Smooth muscle cell (in vitro differentiated cells): ENCODE measurements around the gene EEF1AKMT3. TPM values are rescaled to one million over a fixed set of nuclear protein-coding genes. Genes with fewer than 3 reads are reported as not detected.

ENCODE experiments used
- DNase-seq: peaks from one replicate; lab custom pipeline; 2025; ENCODE audit not compliant: unreplicated experiment; lab: John Stamatoyannopoulos, UW
- H2AFZ ChIP-seq: fragments of 200-600 bp; sonication (generic); 2 replicates; pipeline ENCODE4 v1.6.0; 2016; ENCODE audit warnings: antibody characterized with exemption, low read depth, mild to moderate bottlenecking
- H3F3A ChIP-seq: fragments of 200-600 bp; sonication (generic); 2 replicates; pipeline ENCODE4 v1.6.0; 2017; ENCODE audit warnings: antibody characterized with exemption, low read depth
- H3K27ac ChIP-seq: fragments of 200-600 bp; sonication (generic); 2 replicates; pipeline ENCODE4 v1.5.1; 2016; ENCODE audit warnings: low read depth, mild to moderate bottlenecking
- H3K27me3 ChIP-seq: fragments of 200-600 bp; sonication (generic); 2 replicates; pipeline ENCODE4 v1.6.1; 2016; ENCODE audit warnings: low read depth, mild to moderate bottlenecking
- H3K36me3 ChIP-seq: fragments of 200-600 bp; sonication (generic); 2 replicates; pipeline ENCODE4 v1.5.1; 2016; ENCODE audit warnings: low read depth
- H3K4me1 ChIP-seq: fragments of 200-600 bp; sonication (generic); 2 replicates; pipeline ENCODE4 v1.5.1; 2016; ENCODE audit warnings: low read depth
- H3K4me2 ChIP-seq: fragments of 200-600 bp; sonication (generic); 2 replicates; pipeline ENCODE4 v1.6.0; 2016; ENCODE audit warnings: mild to moderate bottlenecking
- H3K4me3 ChIP-seq: fragments of 200-600 bp; sonication (generic); 2 replicates; pipeline ENCODE4 v1.5.1; 2016; ENCODE audit warnings: mild to moderate bottlenecking
- H3K79me2 ChIP-seq: fragments of 200-600 bp; sonication (generic); 2 replicates; pipeline ENCODE4 v1.6.0; 2016; ENCODE audit warnings: low read depth, mild to moderate bottlenecking
- H3K9ac ChIP-seq: fragments of 200-600 bp; sonication (generic); 2 replicates; pipeline ENCODE4 v1.6.0; 2016; ENCODE audit warnings: low read depth
- H3K9me3 ChIP-seq: fragments of 200-600 bp; sonication (generic); replicated peaks from 2 replicates; pipeline ENCODE4 v1.5.1; 2016; ENCODE audit warnings: low read depth
- H4K20me1 ChIP-seq: fragments of 200-600 bp; sonication (generic); 2 replicates; pipeline ENCODE4 v1.6.0; 2016; ENCODE audit warnings: low read depth
- CTCF ChIP-seq: fragments of 200-600 bp; sonication (generic); IDR thresholded peaks from 2 replicates; pipeline ENCODE4 v1.5.1; 2017; ENCODE audit warnings: borderline replicate concordance, mild to moderate bottlenecking, antibody characterized with exemption; ENCODE audit not compliant: insufficient read depth, poor library complexity, severe bottlenecking
- WGBS: methylation state at CpG from one replicate; pipeline ENCODE4 v1.1.7; 2016; ENCODE audit warnings: low lambda C conversion rate; 5-methylcytosine and 5-hydroxymethylcytosine counted together
- polyA plus RNA-seq: library from polyadenylated mRNA; unstranded; fragments of >200 nt; fragmentation: Nextera tagmentation; extraction: Ambion mirVana; gene quantifications from 2 replicates; pipeline ENCODE4 v1.2.1, GENCODE V29; 2016
- total RNA-seq: library from RNA; depleted of rRNA; stranded (reverse); fragments of >200 nt; gene quantifications from 2 replicates; pipeline ENCODE4 v1.2.3, GENCODE V29; 2014

Gene EEF1AKMT3
- total and polyA plus RNA-seq, 2 experiments from 2014 or later = 8.0 to 9.0 TPM

GRCh38 chr12:57777911-57778310, 5.5 kb downstream of the EEF1AKMT3 start:
- Histone ChIP-seq H3K4me3 (no peak overlapping the region), H3K27me3 (no peaks in the 10 kb centered on the region), H2AFZ (no peak overlapping the region), H4K20me1 (no peaks in the 10 kb centered on the region), H3K9me3 (no peaks in the 10 kb centered on the region), H3K36me3 (no peaks in the 10 kb centered on the region), H3F3A (no peaks in the 10 kb centered on the region), H3K9ac (no peak overlapping the region), H3K27ac (no peak overlapping the region), H3K4me2 (no peak overlapping the region), H3K4me1 (no peaks in the 10 kb centered on the region), H3K79me2 (peaks cover 2% of the 10 kb centered on the region)
- WGBS = 90% methylated on average over 7 of the region's 7 CpGs
- DNase-seq = no peak
- no peak for TF ChIP-seq CTCF

DNA sequence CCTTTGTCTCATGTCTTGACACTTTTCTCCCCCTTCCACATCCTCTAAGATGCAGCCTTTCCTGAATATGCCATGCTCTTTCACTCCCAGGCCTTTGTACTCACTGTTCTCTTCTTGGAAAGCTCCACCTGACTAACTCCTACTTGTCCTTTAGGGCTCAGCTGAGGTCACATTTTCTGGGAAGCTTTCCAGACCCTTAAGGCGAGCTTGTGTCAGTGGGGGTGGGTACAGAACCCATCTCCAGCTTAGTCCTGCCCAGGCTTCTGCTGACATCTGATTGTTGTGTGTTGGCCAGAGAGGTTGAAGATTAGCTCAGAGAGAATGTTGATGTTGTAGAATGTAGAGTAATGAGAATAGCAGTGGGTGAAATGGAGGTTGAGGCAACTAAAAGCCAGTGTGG, 7.3 kb downstream of the EEF1AKMT3 start:
- H3K4me1 ChIP-seq = peaks cover 8% of the 10 kb centered on the region
- DNase-seq = no peak
- H3K4me2 ChIP-seq = no peak overlapping the region
- no peaks in the 10 kb centered on the region for H3K9me3 ChIP-seq
- H4K20me1 ChIP-seq = no peaks in the 10 kb centered on the region
- 91% methylated on average over 1 of the region's 1 CpG for WGBS
- no peaks in the 10 kb centered on the region for H3K36me3 ChIP-seq
- H3K27ac ChIP-seq = no peak overlapping the region
- peaks cover 19% of the 10 kb centered on the region for H3K79me2 ChIP-seq
- H3F3A ChIP-seq = no peaks in the 10 kb centered on the region
- no peaks in the 10 kb centered on the region for H3K27me3 ChIP-seq
- no peak overlapping the region for H3K9ac ChIP-seq
- no peak overlapping the region for H3K4me3 ChIP-seq
- TF ChIP-seq CTCF = no peak
- no peak overlapping the region for H2AFZ ChIP-seq

DNA sequence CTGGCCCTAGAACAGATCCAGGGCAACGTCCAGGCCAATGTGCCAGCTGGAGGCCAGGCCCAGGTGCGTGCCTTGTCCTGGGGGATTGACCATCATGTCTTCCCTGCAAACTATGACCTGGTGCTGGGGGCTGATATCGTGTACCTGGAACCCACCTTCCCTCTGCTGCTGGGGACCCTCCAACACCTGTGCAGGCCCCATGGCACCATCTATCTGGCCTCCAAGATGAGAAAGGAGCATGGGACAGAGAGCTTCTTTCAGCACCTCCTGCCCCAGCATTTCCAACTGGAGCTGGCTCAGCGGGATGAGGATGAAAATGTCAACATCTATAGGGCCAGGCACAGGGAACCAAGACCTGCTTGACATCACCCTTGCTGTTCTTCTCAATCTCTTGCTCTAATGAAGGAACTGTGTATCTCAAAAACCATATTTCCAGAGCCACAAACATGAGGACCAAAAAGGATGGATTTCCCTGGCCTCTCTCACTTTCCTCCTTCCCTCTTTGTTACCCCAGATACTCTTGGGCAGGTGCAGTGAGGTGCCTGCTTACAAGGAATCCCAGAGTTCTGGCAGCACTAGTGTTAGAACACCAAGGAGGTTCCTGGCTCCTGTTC, 8.0 kb downstream of the EEF1AKMT3 start:
- 92% methylated on average over 4 of the region's 4 CpGs for WGBS
- TF ChIP-seq CTCF = no peak
- H3K4me2 ChIP-seq = no peak overlapping the region
- H3K27me3 ChIP-seq = no peaks in the 10 kb centered on the region
- no peak overlapping the region for H3K27ac ChIP-seq
- no peaks in the 10 kb centered on the region for H4K20me1 ChIP-seq
- H3K9me3 ChIP-seq = no peaks in the 10 kb centered on the region
- peaks cover 8% of the 10 kb centered on the region for H3K4me1 ChIP-seq
- H2AFZ ChIP-seq = no peak overlapping the region
- no peak for DNase-seq
- no peak overlapping the region for H3K4me3 ChIP-seq
- no peaks in the 10 kb centered on the region for H3F3A ChIP-seq
- no peaks in the 10 kb centered on the region for H3K36me3 ChIP-seq
- no peak overlapping the region for H3K9ac ChIP-seq
- peaks cover 19% of the 10 kb centered on the region for H3K79me2 ChIP-seq

- H3K79me2 ChIP-seq = peaks cover 19% of the 10 kb centered on the region
- no peak overlapping the region for H3K4me2 ChIP-seq
- no peak overlapping the region for H3K27ac ChIP-seq
- H3K4me3 ChIP-seq = no peak overlapping the region
- no peaks in the 10 kb centered on the region for H3K27me3 ChIP-seq
- H3F3A ChIP-seq = no peaks in the 10 kb centered on the region
- H3K36me3 ChIP-seq = peaks cover 4% of the 10 kb centered on the region
- TF ChIP-seq CTCF = no peak
- peaks cover 8% of the 10 kb centered on the region for H3K4me1 ChIP-seq
- H3K9ac ChIP-seq = no peak overlapping the region
- H2AFZ ChIP-seq = no peak overlapping the region
- no peaks in the 10 kb centered on the region for H3K9me3 ChIP-seq
- DNase-seq = no peak
- 96% methylated on average over 3 of the region's 3 CpGs for WGBS
- no peaks in the 10 kb centered on the region for H4K20me1 ChIP-seq
Observed at GRCh38 chr12:57781244-57781643, 8.8 kb downstream of the EEF1AKMT3 start.
